ENCODE measurements around the gene REXO2. TPM values are rescaled to one million over a fixed set of nuclear protein-coding genes. Genes with fewer than 3 reads are reported as not detected.

REXO2 gene
- total and polyA plus RNA-seq, 2 of the 13 experiments (the other 11 are each of a cell fraction or from before 2014, with no cell fraction given) = 95.6 to 104 TPM

DNA sequence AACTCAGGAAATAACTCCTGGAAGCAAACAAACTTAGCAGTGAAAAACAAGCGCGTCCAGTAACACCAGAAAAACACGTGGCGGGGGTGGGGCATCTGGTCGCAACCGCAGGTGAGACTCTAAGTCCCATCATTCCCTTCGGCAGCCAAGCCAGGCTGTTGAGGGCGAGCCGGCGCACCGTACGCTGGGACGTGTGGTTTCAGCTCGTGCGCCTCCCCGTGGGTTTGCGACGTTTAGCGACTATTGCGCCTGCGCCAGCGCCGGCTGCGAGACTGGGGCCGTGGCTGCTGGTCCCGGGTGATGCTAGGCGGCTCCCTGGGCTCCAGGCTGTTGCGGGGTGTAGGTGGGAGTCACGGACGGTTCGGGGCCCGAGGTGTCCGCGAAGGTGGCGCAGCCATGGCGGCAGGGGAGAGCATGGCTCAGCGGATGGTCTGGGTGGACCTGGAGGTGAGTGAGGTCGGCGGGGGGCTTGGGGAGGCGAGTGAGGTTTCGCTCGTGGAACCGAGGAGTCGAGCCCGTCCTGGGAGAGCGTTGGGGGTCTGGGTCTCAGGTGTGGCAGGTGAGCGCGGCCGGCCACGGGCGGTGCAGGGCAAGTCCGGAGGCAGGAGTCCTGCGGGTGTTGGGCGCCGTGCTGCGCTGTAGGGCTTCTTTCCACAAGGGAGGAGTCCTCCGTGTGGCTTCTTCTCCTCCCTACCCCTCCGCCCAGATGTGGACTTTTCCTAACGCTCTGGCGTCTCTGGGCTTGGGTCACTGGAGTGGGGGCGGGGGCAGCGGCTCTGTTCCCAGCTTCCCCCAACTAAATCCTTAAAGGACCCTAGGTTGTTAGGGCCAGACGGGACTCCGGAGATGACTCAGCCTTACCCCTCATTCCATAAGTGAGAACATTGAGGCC is at the start of gene REXO2 (continued):
- no peak for TF ChIP-seq ZNF512B (CRISPR knock-in tag; IDR thresholded peaks at IDR 0.05; ENCODE audit: borderline replicate concordance)
- peak; percentile 80; the same call in 1 of the 2 replicates for TF ChIP-seq FOXC1 (CRISPR knock-in tag; IDR thresholded peaks at IDR 0.05; ENCODE audit: borderline replicate concordance)
- TF ChIP-seq HNRNPH1 (optimal IDR thresholded peaks at IDR 0.05; ENCODE audit: low read depth, low read length) = no peak
- no peak; the same call in 1 of the 2 replicates for TF ChIP-seq UBTF (CRISPR knock-in tag; IDR thresholded peaks at IDR 0.05)
- TF ChIP-seq SRSF9 (IDR thresholded peaks at IDR 0.05; ENCODE audit: borderline replicate concordance, insufficient read depth, low read depth, low read length, poor library complexity, severe bottlenecking) = no peak
- no peak for TF ChIP-seq ZNF672 (CRISPR knock-in tag; IDR thresholded peaks at IDR 0.05)
- no peak for TF ChIP-seq AKAP8 (CRISPR knock-in tag; IDR thresholded peaks at IDR 0.05)
- 0 out of 2 replicates have a peak, but pooled peaks have one; percentile 51 for TF ChIP-seq GTF3A (CRISPR knock-in tag; conservative IDR thresholded peaks at IDR 0.05)
- 0 out of 2 replicates have a peak, but pooled peaks have one; percentile 32 for TF ChIP-seq ARNTL (CRISPR knock-in tag; IDR thresholded peaks at IDR 0.05)
- peak; percentile 19 for TF ChIP-seq XRCC5 (optimal IDR thresholded peaks at IDR 0.05; ENCODE audit: low read length)
- peak; percentile 91 for TF ChIP-seq MTERF4 (CRISPR knock-in tag; IDR thresholded peaks at IDR 0.05)
- TF ChIP-seq ZFP36 (IDR thresholded peaks at IDR 0.05; ENCODE audit: borderline replicate concordance, low read depth, low read length, partially characterized antibody) = no peak
- no peak for TF ChIP-seq ZNF431 (CRISPR knock-in tag; IDR thresholded peaks at IDR 0.05; ENCODE audit: borderline replicate concordance, low read depth)
- peak; percentile 70 for TF ChIP-seq ASH2L (IDR thresholded peaks at IDR 0.05; ENCODE audit: insufficient read length, low read depth, low read length)
- TF ChIP-seq ELF3 (CRISPR knock-in tag; IDR thresholded peaks at IDR 0.05) = peak; percentile 63
- TF ChIP-seq ZNF503 (CRISPR knock-in tag; IDR thresholded peaks at IDR 0.05) = peak; percentile 15; the same call in 1 of the 2 replicates
- TF ChIP-seq ZNF773 (CRISPR knock-in tag; IDR thresholded peaks at IDR 0.05; ENCODE audit: borderline replicate concordance) = 0 out of 2 replicates have a peak, but pooled peaks have one; percentile 51
- no peak for TF ChIP-seq BRCA1 (CRISPR knock-in tag; IDR thresholded peaks at IDR 0.05)
- TF ChIP-seq BHLHE40 (IDR thresholded peaks at IDR 0.05; ENCODE audit: low read length) = peak; percentile 65; the same call in 1 of the 2 replicates
- TF ChIP-seq ZNF678 (CRISPR knock-in tag; IDR thresholded peaks at IDR 0.05) = 0 out of 2 replicates have a peak, but pooled peaks have one; percentile 56

Data from HepG2 (cell line).